GM23248 (cell line): ENCODE data around the gene ZDHHC22. TPM values are rescaled to one million over a fixed set of nuclear protein-coding genes. Genes with fewer than 3 reads are reported as not detected.

ENCODE experiments used
- DNase-seq: peaks from one replicate; pipeline ENCODE4 v3.0.0-alpha.2; 2015
- H2AFZ ChIP-seq: fragments of 200-600 bp; sonication (generic); 2 replicates; pipeline ENCODE4 v1.6.1; 2016; ENCODE audit warnings: antibody characterized with exemption
- H3F3A ChIP-seq: fragments of 200-600 bp; sonication (generic); 2 replicates; pipeline ENCODE4 v1.6.1; 2016; ENCODE audit warnings: mild to moderate bottlenecking, antibody characterized with exemption, mixed run types; ENCODE audit not compliant: insufficient read depth
- H3K27ac ChIP-seq: fragments of 200-600 bp; sonication (generic); 2 replicates; pipeline ENCODE4 v1.5.1; 2016; ENCODE audit warnings: mild to moderate bottlenecking
- H3K27me3 ChIP-seq: fragments of 200-600 bp; sonication (generic); replicated peaks from 2 replicates; pipeline ENCODE4 v1.6.1; 2016; ENCODE audit warnings: mild to moderate bottlenecking; ENCODE audit not compliant: insufficient read depth
- H3K36me3 ChIP-seq: fragments of 200-600 bp; sonication (generic); 2 replicates; pipeline ENCODE4 v1.6.1; 2016; ENCODE audit warnings: low read depth, mild to moderate bottlenecking
- H3K4me1 ChIP-seq: fragments of 200-600 bp; sonication (generic); 2 replicates; pipeline ENCODE4 v1.6.1; 2016; ENCODE audit warnings: mild to moderate bottlenecking; ENCODE audit not compliant: insufficient read depth
- H3K4me2 ChIP-seq: fragments of 200-600 bp; sonication (generic); one replicate; pipeline ENCODE4 v1.6.1; 2016; ENCODE audit warnings: mild to moderate bottlenecking; ENCODE audit not compliant: unreplicated experiment
- H3K4me3 ChIP-seq: fragments of 200-600 bp; sonication (generic); 2 replicates; pipeline ENCODE4 v1.5.1; 2016; ENCODE audit warnings: mild to moderate bottlenecking
- H3K79me2 ChIP-seq: fragments of 200-600 bp; sonication (generic); 2 replicates; pipeline ENCODE4 v1.6.1; 2016; ENCODE audit warnings: mild to moderate bottlenecking; ENCODE audit not compliant: insufficient read depth
- H3K9ac ChIP-seq: fragments of 200-600 bp; sonication (generic); 2 replicates; pipeline ENCODE4 v1.6.1; 2016; ENCODE audit warnings: mild to moderate bottlenecking
- H3K9me2 ChIP-seq: fragments of 200-600 bp; sonication (generic); 2 replicates; pipeline ENCODE4 v1.6.1; 2016; ENCODE audit warnings: mixed run types, mild to moderate bottlenecking, moderate library complexity; ENCODE audit not compliant: insufficient read depth
- H3K9me3 ChIP-seq: fragments of 200-600 bp; sonication (generic); one replicate; pipeline ENCODE4 v1.6.1; 2017; ENCODE audit warnings: low read depth
- H4K20me1 ChIP-seq: fragments of 200-600 bp; sonication (generic); 2 replicates; pipeline ENCODE4 v1.6.0; 2016; ENCODE audit not compliant: insufficient read depth
- EZH2 ChIP-seq: fragments of 200-600 bp; sonication (generic); IDR thresholded peaks from 2 replicates; pipeline ENCODE4 v1.6.1; 2018; ENCODE audit warnings: antibody characterized with exemption, mild to moderate bottlenecking; ENCODE audit not compliant: insufficient read depth, poor library complexity, severe bottlenecking
- EZH2phosphoT487 ChIP-seq: fragments of 200-600 bp; sonication (generic); IDR thresholded peaks from 2 replicates; pipeline ENCODE4 v1.6.1; 2018; ENCODE audit warnings: antibody characterized with exemption, moderate library complexity, mild to moderate bottlenecking, low read depth; ENCODE audit not compliant: insufficient read depth
- WGBS, 2 experiments: methylation state at CpG; one replicate each; pipeline ENCODE4 v1.1.6; 2015 to 2017; ENCODE audit warnings: low lambda C conversion rate in 2 of 2, low coverage in 1 of 2; ENCODE audit errors: missing lambda C conversion rate in 2 of 2; 5-methylcytosine and 5-hydroxymethylcytosine counted together
- in situ Hi-C: fragments of 300-500 bp; cut with MboI; formaldehyde crosslinking; loops from 2 replicates; pipeline ENCODE4 v1.15.0; 2020
- polyA plus RNA-seq: library from polyadenylated mRNA; unstranded; fragments of >200 nt; fragmentation: Nextera tagmentation; extraction: Ambion mirVana; gene quantifications from 2 replicates; pipeline ENCODE4 v1.2.1, GENCODE V29; 2016
- total RNA-seq: library from RNA; depleted of rRNA; stranded (reverse); fragments of >200 nt; shearing (Covaris generic); gene quantifications from 2 replicates; pipeline ENCODE4 v1.2.3, GENCODE V29; 2014

Gene ZDHHC22
- total and polyA plus RNA-seq, 2 experiments from 2014 or later = not detected

DNA sequence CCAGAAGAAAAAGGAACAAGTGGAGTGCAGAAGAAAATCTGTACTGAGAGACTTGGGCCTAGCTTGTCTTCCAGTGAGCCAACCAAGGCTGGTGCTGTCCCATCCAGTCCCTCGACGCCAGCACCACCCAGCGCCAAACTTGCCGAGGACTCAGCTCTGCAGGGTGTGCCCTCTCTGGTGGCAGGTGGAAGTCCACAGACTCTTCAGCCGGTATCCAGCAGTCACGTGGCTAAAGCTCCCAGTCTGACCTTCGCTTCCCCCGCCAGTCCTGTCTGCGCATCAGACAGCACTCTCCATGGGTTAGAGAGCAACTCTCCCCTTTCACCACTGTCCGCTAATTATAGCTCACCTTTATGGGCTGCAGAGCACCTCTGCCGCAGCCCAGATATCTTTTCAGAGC, 27.9 kb downstream of the ZDHHC22 start:
- Histone ChIP-seq H3K36me3 (peaks cover 9% of the 10 kb centered on the region; the same call in 1 of the 2 replicates), H3K4me2 (no peak overlapping the region), H3K79me2 (no peaks in the 10 kb centered on the region), H2AFZ (no peak overlapping the region), H3K4me3 (no peak overlapping the region), H4K20me1 (no peaks in the 10 kb centered on the region), H3K27me3 (no peaks in the 10 kb centered on the region), H3K4me1 (no peaks in the 10 kb centered on the region), H3K9me3 (no peaks in the 10 kb centered on the region), H3K9me2 (no peaks in the 10 kb centered on the region), H3K9ac (no peak overlapping the region), H3K27ac (no peak overlapping the region), H3F3A (no peaks in the 10 kb centered on the region)
- no peak for TF ChIP-seq EZH2phosphoT487
- no peak for DNase-seq
- 94% methylated on average over 11 of the region's 11 CpGs for whole genome bisulfite sequencing, 2 experiments
- in situ Hi-C loops = no loop called here

DNA sequence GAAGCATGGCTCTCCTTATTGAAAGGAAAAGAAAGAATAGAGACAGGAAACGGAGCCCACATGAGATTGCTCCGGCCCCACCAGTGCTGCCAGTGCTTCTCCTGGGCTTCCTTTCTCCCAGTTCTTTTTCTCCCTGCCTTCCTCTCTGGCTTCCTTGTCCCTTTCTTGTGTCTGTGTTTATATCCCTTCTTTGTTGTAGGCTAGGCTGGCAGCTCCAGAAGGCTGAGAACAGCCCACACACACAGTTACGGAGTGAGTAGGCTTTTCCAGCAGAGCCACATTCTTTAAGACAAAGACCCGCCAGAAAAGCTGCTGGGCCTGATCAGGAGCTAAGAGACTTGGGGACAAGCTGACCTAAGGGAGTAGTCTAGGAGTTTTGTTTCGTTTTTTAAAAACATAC, 30.6 kb downstream of the ZDHHC22 start:
- H3K9me2 ChIP-seq = no peaks in the 10 kb centered on the region
- no peaks in the 10 kb centered on the region for H3K4me1 ChIP-seq
- no peaks in the 10 kb centered on the region for H3F3A ChIP-seq
- peak overlapping the region; percentile 34; the same call in 1 of the 2 replicates for H3K27ac ChIP-seq
- peaks cover 13% of the 10 kb centered on the region; the same call in 1 of the 2 replicates for H3K36me3 ChIP-seq
- H3K27me3 ChIP-seq = no peaks in the 10 kb centered on the region
- no peaks in the 10 kb centered on the region for H4K20me1 ChIP-seq
- 40 to 44% methylated on average over 5 of the region's 5 CpGs for WGBS, 2 experiments
- peak; percentile 39 for DNase-seq
- H3K9me3 ChIP-seq = no peaks in the 10 kb centered on the region
- no peak overlapping the region for H3K9ac ChIP-seq
- H3K79me2 ChIP-seq = no peaks in the 10 kb centered on the region
- H3K4me2 ChIP-seq = no peak overlapping the region
- no peak overlapping the region for H3K4me3 ChIP-seq
- H2AFZ ChIP-seq = peak overlapping the region; percentile 30; the same call in 1 of the 2 replicates
- TF ChIP-seq EZH2 = no peak
- TF ChIP-seq EZH2phosphoT487 = no peak
- in situ Hi-C loops = no loop called here

DNA sequence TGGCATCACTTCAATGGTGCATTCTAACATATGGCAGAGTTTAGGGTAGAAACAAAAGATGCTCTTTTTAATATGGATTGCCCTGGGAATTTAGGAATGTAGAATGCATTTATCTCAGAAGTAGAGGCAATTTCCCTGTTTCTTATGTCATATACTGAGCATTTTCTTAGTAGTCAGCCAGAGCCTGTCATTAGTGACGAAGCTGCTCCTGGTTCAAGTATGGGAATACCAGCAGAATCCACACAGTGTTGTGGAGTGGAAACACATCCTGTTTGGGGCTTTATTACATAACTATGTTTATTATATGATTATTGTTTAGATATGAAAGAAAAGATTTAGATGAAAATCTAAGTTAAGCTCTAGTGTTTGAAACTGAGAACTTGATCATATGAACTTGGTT, 31.3 kb downstream of the ZDHHC22 start:
- Histone ChIP-seq H3K9me3 (no peaks in the 10 kb centered on the region), H3K79me2 (no peaks in the 10 kb centered on the region), H3K4me2 (no peak overlapping the region), H3K27ac (no peak overlapping the region), H3K27me3 (no peaks in the 10 kb centered on the region), H3F3A (no peaks in the 10 kb centered on the region), H4K20me1 (no peaks in the 10 kb centered on the region), H3K9me2 (no peaks in the 10 kb centered on the region), H3K4me1 (no peaks in the 10 kb centered on the region), H3K36me3 (peaks cover 16% of the 10 kb centered on the region; the same call in 1 of the 2 replicates), H3K9ac (no peak overlapping the region), H3K4me3 (no peak overlapping the region), H2AFZ (no peak overlapping the region)
- in situ Hi-C loops = no loop called here
- 93 to 100% methylated on average over 1 of the region's 1 CpG for WGBS, 2 experiments
- DNase-seq = no peak
- no peak for TF ChIP-seq EZH2phosphoT487
- no peak for TF ChIP-seq EZH2

DNA sequence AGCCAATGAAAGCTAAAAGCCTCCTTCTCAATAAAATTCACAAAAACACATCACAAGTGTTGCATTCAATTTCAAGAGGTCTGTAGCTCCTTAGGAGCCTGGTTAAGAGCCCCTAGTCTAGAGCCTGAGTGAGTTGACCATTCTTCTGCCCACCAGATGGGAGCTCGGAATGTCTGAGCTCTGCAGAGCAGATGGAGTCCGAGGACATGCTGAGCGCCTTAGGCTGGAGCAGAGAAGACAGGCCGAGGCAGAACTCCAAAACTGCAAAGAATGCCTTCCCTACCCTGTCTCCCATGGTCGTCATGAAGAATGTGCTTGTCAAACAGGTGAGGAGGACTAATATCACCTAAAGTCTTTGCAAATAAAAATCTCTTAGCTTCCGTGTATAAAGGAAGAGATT, 31.9 kb downstream of the ZDHHC22 start:
- Histone ChIP-seq H4K20me1 (no peaks in the 10 kb centered on the region), H3K9me2 (no peaks in the 10 kb centered on the region), H3K27ac (no peak overlapping the region), H3K4me3 (no peak overlapping the region), H3K36me3 (peaks cover 13% of the 10 kb centered on the region; the same call in 1 of the 2 replicates), H3K4me1 (no peaks in the 10 kb centered on the region), H3K4me2 (no peak overlapping the region), H3K79me2 (peaks cover 2% of the 10 kb centered on the region; the same call in 1 of the 2 replicates), H3K9me3 (no peaks in the 10 kb centered on the region), H3F3A (no peaks in the 10 kb centered on the region), H3K27me3 (no peaks in the 10 kb centered on the region), H3K9ac (no peak overlapping the region), H2AFZ (no peak overlapping the region)
- in situ Hi-C loops = no loop called here
- no peak for DNase-seq
- 67 to 77% methylated on average over 6 of the region's 6 CpGs for WGBS, 2 experiments
- no peak for TF ChIP-seq EZH2
- no peak for TF ChIP-seq EZH2phosphoT487

DNA sequence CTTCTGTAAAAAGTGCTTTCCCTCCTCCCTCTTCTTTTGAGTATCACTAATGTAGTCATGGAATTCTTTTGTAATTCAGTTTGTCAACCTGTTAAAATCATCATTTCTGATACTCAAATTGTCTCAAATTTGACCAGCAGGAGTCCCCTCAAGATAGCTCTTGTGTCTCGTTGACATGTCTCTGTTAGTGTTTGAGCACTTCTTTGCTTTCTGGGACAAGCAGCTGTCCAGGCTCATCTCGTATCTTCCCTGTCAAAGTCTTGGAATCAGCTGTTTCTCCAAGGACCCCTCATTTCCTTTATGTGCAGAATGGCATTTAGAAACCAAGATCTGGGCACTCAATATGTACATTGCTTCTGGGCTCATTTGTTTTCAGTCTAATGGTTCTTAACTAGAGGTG, 32.8 kb downstream of the ZDHHC22 start:
- no peak overlapping the region for H3K4me2 ChIP-seq
- H3K9me2 ChIP-seq = no peaks in the 10 kb centered on the region
- H2AFZ ChIP-seq = no peak overlapping the region
- H4K20me1 ChIP-seq = no peaks in the 10 kb centered on the region
- no peaks in the 10 kb centered on the region for H3K27me3 ChIP-seq
- TF ChIP-seq EZH2 = no peak
- in situ Hi-C loops = no loop called here
- no peaks in the 10 kb centered on the region for H3K4me1 ChIP-seq
- H3K9me3 ChIP-seq = no peaks in the 10 kb centered on the region
- H3K4me3 ChIP-seq = no peak overlapping the region
- no peak overlapping the region for H3K9ac ChIP-seq
- peaks cover 11% of the 10 kb centered on the region; the same call in 1 of the 2 replicates for H3K79me2 ChIP-seq
- 81 to 83% methylated on average over 2 of the region's 2 CpGs for WGBS, 2 experiments
- peaks cover 9% of the 10 kb centered on the region; the same call in 1 of the 2 replicates for H3K36me3 ChIP-seq
- no peak overlapping the region for H3K27ac ChIP-seq
- H3F3A ChIP-seq = no peaks in the 10 kb centered on the region
- no peak for DNase-seq
